ENCODE results near the gene SLC7A4. TPM values are rescaled to one million over a fixed set of nuclear protein-coding genes. Genes with fewer than 3 reads are reported as not detected.

The SLC7A4 gene
- total and polyA plus RNA-seq, 10 of the 15 experiments (the other 5 are each of a cell fraction or from before 2014, with no cell fraction given) = 0.06 to 0.25 (median 0.14) TPM; not detected in 6

DNA sequence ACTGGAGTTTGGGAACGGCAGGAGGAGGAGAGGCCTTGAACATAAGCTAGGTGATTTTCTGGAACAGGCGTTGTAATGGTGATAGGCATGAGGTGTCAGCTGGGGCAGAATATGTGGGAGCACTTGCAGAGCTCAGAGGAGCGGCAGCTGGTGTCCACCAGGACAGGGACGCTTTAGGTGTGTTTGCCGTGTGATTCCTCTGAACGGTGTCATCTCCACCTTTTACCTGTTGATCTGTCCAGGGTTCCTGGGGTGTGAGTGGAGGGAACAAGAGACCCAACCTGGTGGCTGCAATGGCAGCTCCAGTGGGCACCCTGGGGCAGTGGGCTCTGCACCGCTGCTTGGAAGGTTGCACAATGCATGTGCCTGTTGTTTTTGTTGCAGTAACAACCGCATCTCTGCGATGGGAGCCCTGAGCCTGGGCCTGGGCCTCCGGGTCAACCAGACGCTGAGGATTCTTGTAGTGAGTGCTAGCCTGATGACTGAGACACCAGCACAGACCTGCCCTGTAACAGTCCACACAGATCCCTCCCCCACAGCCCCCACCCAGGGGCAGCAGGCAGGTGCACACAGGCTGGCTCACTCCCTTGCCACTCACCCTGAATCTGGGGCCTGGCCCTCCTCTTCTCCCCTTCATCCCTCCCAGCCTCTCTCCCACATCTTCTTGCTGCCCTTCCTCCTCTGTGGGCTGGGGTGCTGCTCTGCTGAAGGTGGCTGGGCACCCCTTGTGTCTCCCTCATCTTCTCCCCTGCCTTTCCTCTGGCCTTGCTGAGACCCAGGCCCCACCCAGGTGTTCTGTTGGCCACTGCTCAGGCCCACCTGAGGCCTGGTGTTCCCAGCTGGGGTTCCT, 22.6 kb upstream of the SLC7A4 start:
- Histone ChIP-seq H3K9me3 (replicated peaks; ENCODE audit: control insufficient read depth, insufficient read depth, low read length) (no peaks in the 10 kb centered on the region), H3K27me3 (replicated peaks in 1 of 2; ENCODE audit: control insufficient read depth in 2 of 2, insufficient read depth in 2 of 2, low read length in 1 of 2) (no peaks in the 10 kb centered on the region; a peak in 2 of 4 replicates), H3K4me2 (ENCODE audit: control insufficient read depth, insufficient read depth) (no peak overlapping the region), H3K9ac (ENCODE audit: control insufficient read depth, insufficient read depth, low read length) (no peak overlapping the region), H3K4me3 (no peak overlapping the region), H3K36me3 (ENCODE audit: control insufficient read depth in 2 of 2, insufficient read depth in 2 of 2, low read length in 1 of 2) (no peaks in the 10 kb centered on the region), H3K4me1 (ENCODE audit: control insufficient read depth, insufficient read depth, low read length) (peaks cover 17% of the 10 kb centered on the region), H3K79me2 (ENCODE audit: control insufficient read depth, insufficient read depth, low read length) (no peaks in the 10 kb centered on the region), H2AFZ (ENCODE audit: control insufficient read depth, low read depth, low read length) (no peak overlapping the region), H4K20me1 (ENCODE audit: control insufficient read depth, insufficient read depth) (no peaks in the 10 kb centered on the region), H3K27ac (ENCODE audit: control insufficient read depth, insufficient read depth) (no peak overlapping the region)
- TF ChIP-seq ZBED1 (IDR thresholded peaks at IDR 0.05; ENCODE audit: borderline replicate concordance) (no peak), POU2F2 (IDR thresholded peaks at IDR 0.05; ENCODE audit: borderline replicate concordance, low read depth, low read length) (no peak), KDM1A (IDR thresholded peaks at IDR 0.05; ENCODE audit: borderline replicate concordance) (no peak), CBX5 (IDR thresholded peaks at IDR 0.05; ENCODE audit: low read depth) (no peak), POLR2AphosphoS5 (IDR thresholded peaks at IDR 0.05; ENCODE audit: low read length) (no peak), EZH2 (IDR thresholded peaks at IDR 0.05; ENCODE audit: borderline replicate concordance, control insufficient read depth, low read depth, low read length) (no peak), MYC (IDR thresholded peaks at IDR 0.05; ENCODE audit: insufficient read depth, insufficient read length, insufficient replicate concordance, low read length, severe bottlenecking) (no peak), RCOR1 (conservative IDR thresholded peaks at IDR 0.05; ENCODE audit: low read depth, low read length) (no peak), MYB (IDR thresholded peaks at IDR 0.05; ENCODE audit: borderline replicate concordance, low read depth, low read length) (no peak), SMAD5 (IDR thresholded peaks at IDR 0.05; ENCODE audit: low read depth) (no peak), TCF12 (IDR thresholded peaks at IDR 0.05; ENCODE audit: low read depth, low read length) (no peak), EED (IDR thresholded peaks at IDR 0.05; ENCODE audit: low read depth) (no peak), SPI1 (IDR thresholded peaks at IDR 0.05; ENCODE audit: borderline replicate concordance, insufficient read depth, low read depth, low read length) (no peak), IRF3 (IDR thresholded peaks at IDR 0.05) (no peak), CHD2 (IDR thresholded peaks at IDR 0.05; ENCODE audit: borderline replicate concordance, low read depth, low read length) (no peak), ATF7 (IDR thresholded peaks at IDR 0.05; ENCODE audit: low read depth) (no peak), USF2 (IDR thresholded peaks at IDR 0.05; ENCODE audit: borderline replicate concordance, low read depth, low read length) (no peak), SUZ12 (IDR thresholded peaks at IDR 0.05; ENCODE audit: unreplicated experiment) (no peak), SP1 (IDR thresholded peaks at IDR 0.05; ENCODE audit: low read depth, low read length) (no peak)
- intact Hi-C loops (cut with micrococcal nuclease; ENCODE audit: unreplicated experiment) = no loop called here
- DNase-seq (ENCODE audit: low read depth, low spot score) (no peak), FAIRE-seq (no peak), ATAC-seq (no peak)
- SMC1A ChIA-PET (ENCODE audit: uncharacterized antibody, unreplicated experiment) = no interaction called here
- POLR2A ChIA-PET = no interaction called here
- 57% methylated on average over 11 of the region's 11 CpGs for WGBS (ENCODE audit: insufficient coverage, insufficient replicate concordance, low lambda C conversion rate, missing lambda C conversion rate)
- BruUV-seq (replicated peaks) = no TSS peak
- RAD21 ChIA-PET (ENCODE audit: unreplicated experiment) = no interaction called here
- CTCF ChIA-PET = no interaction called here
- in situ Hi-C loops (cut with MboI) = no loop called here

All from GM12878 (cell line).